22Rv1 (cell line): ENCODE data around the gene TNK2.

Experiments used
- CTCF ChIP-seq: fragments of 450-650 bp; IDR thresholded peaks from 2 replicates; pipeline ENCODE4 v1.5.1; 2017; ENCODE audit warnings: mild to moderate bottlenecking
- ZFX ChIP-seq: fragments of 450-650 bp; IDR thresholded peaks from 2 replicates; pipeline ENCODE4 v1.6.1; 2017; ENCODE audit warnings: antibody characterized with exemption, borderline replicate concordance

GRCh38 chr3:195921334-195921791, 13.0 kb upstream of the TNK2 start:
- TF ChIP-seq CTCF: no peak
- TF ChIP-seq ZFX: no peak
